OCI-LY3 (cell line): ENCODE measurements around the gene UROC1.

Source experiments
- EZH2phosphoT487 ChIP-seq: fragments of 200-600 bp; shearing (Covaris generic); IDR thresholded peaks from 2 replicates; pipeline ENCODE4 v1.6.1; 2018; ENCODE audit warnings: antibody characterized with exemption, mixed run types, low read depth
- TF ChIP-seq, protein P1 (sequence below): fragments of 200-600, 300-600 bp; sonication (generic); IDR thresholded peaks from 2 replicates; pipeline ENCODE4 v1.5.1; 2014; ENCODE audit warnings: antibody characterized with exemption, low read length, low read depth

- TF ChIP-seq, protein P1, sequence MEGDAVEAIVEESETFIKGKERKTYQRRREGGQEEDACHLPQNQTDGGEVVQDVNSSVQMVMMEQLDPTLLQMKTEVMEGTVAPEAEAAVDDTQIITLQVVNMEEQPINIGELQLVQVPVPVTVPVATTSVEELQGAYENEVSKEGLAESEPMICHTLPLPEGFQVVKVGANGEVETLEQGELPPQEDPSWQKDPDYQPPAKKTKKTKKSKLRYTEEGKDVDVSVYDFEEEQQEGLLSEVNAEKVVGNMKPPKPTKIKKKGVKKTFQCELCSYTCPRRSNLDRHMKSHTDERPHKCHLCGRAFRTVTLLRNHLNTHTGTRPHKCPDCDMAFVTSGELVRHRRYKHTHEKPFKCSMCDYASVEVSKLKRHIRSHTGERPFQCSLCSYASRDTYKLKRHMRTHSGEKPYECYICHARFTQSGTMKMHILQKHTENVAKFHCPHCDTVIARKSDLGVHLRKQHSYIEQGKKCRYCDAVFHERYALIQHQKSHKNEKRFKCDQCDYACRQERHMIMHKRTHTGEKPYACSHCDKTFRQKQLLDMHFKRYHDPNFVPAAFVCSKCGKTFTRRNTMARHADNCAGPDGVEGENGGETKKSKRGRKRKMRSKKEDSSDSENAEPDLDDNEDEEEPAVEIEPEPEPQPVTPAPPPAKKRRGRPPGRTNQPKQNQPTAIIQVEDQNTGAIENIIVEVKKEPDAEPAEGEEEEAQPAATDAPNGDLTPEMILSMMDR, result no peak
- TF ChIP-seq EZH2phosphoT487, result no peak
Observed at GRCh38 chr3:126446301-126446700, 71.3 kb downstream of the UROC1 start.
